Mucosa of stomach (tissue), 1 donor: ENCODE measurements around the gene BTBD9.

Source experiments
- H3K27me3 ChIP-seq: one replicate; pipeline ENCODE4 v1.7.0; 2013; ENCODE audit warnings: mild to moderate bottlenecking, low read length; ENCODE audit not compliant: control insufficient read depth, insufficient read depth
- H3K36me3 ChIP-seq: one replicate; pipeline ENCODE4 v1.7.0; 2013; ENCODE audit warnings: low read length; ENCODE audit not compliant: control insufficient read depth, insufficient read depth
- H3K4me1 ChIP-seq: one replicate; pipeline ENCODE4 v1.7.0; 2013; ENCODE audit warnings: mild to moderate bottlenecking, low read length; ENCODE audit not compliant: control insufficient read depth, insufficient read depth
- H3K4me3 ChIP-seq: one replicate; pipeline ENCODE4 v1.7.0; 2013; ENCODE audit warnings: low read length
- H3K9ac ChIP-seq: one replicate; pipeline ENCODE4 v1.7.0; 2013; ENCODE audit warnings: mild to moderate bottlenecking, low read length, moderate library complexity
- H3K9me3 ChIP-seq: one replicate; pipeline ENCODE4 v1.7.0; 2013; ENCODE audit warnings: mild to moderate bottlenecking, low read length, moderate library complexity; ENCODE audit not compliant: control insufficient read depth
- donor health status: Pancreatic carcinoma.

The BTBD9 gene

DNA sequence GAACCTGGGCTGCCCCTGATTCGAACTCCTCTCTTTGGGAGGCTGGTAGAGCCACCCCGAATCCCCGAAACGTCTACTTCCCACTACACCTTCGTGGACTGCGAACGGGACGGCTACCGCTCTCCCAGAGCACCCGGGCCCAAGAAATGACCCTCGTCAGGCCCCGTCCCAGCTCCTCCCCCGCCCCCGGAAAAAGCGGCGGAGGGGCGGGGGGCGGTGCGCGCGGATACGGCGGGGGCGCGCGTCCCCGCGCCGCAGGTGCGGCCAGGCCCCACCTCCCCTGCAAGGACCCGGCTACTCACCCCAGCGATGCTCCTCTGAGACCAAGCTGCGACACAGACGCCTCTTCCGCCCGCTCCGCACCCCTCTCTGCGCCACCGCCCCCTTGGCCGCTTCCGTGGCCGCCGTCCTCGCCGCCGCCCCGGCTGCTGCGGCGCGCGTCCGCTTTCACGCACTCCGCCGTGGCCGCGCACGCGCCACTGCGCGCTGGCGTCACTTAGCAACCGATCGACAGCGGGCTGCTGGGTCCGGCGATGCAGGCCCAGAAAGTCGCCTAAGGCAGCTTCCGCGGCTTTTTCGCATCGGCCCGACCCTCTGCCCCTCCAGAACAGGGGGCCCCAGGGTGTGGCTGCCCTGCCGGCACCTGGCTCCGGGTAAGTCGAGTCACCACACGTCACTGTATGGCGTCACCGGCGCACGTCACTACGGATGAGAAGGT is at the start of gene BTBD9:
Gene BTBD9 (minus strand): TSS at position 432 of the 718 bp plus-strand sequence.
- Histone ChIP-seq H3K9me3 (no peaks in the 10 kb centered on the region), H3K4me1 (peaks cover 16% of the 10 kb centered on the region), H3K4me3 (peak within 1 kb of the TSS; percentile 84), H3K27me3 (no peaks in the 10 kb centered on the region), H3K36me3 (no peaks in the 10 kb centered on the region), H3K9ac (peak within 1 kb of the TSS; percentile 91)

GRCh38 chr6:38688579-38689087 is 48.9 kb upstream of the BTBD9 start:
- Histone ChIP-seq H3K27me3 (no peaks in the 10 kb centered on the region), H3K9ac (no peak overlapping the region), H3K4me3 (no peak overlapping the region), H3K4me1 (no peaks in the 10 kb centered on the region), H3K36me3 (no peaks in the 10 kb centered on the region), H3K9me3 (no peaks in the 10 kb centered on the region)

GRCh38 chr6:38687549-38687948 is 47.8 kb upstream of the BTBD9 start:
- Histone ChIP-seq H3K9me3 (no peaks in the 10 kb centered on the region), H3K27me3 (no peaks in the 10 kb centered on the region), H3K4me3 (no peak overlapping the region), H3K36me3 (no peaks in the 10 kb centered on the region), H3K9ac (no peak overlapping the region), H3K4me1 (no peaks in the 10 kb centered on the region)

DNA sequence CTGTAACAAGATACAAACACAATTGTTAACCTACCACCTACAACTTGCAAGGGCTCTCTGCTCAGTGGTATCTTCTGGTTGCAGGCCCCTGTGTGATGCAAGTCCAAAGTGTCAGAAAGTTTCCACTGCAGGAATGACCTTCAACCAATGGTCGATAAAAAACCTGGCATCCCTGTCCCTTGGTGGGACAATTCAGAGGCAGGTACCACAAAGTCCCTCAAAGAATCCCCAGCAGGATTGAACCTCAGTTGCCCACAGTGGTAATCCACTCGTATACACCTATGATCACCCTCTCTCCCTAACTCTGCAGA is 47.3 kb upstream of the BTBD9 start:
- H3K4me1 ChIP-seq = no peaks in the 10 kb centered on the region
- no peaks in the 10 kb centered on the region for H3K27me3 ChIP-seq
- H3K9me3 ChIP-seq = no peaks in the 10 kb centered on the region
- no peak overlapping the region for H3K4me3 ChIP-seq
- H3K36me3 ChIP-seq = no peaks in the 10 kb centered on the region
- H3K9ac ChIP-seq = no peak overlapping the region

DNA sequence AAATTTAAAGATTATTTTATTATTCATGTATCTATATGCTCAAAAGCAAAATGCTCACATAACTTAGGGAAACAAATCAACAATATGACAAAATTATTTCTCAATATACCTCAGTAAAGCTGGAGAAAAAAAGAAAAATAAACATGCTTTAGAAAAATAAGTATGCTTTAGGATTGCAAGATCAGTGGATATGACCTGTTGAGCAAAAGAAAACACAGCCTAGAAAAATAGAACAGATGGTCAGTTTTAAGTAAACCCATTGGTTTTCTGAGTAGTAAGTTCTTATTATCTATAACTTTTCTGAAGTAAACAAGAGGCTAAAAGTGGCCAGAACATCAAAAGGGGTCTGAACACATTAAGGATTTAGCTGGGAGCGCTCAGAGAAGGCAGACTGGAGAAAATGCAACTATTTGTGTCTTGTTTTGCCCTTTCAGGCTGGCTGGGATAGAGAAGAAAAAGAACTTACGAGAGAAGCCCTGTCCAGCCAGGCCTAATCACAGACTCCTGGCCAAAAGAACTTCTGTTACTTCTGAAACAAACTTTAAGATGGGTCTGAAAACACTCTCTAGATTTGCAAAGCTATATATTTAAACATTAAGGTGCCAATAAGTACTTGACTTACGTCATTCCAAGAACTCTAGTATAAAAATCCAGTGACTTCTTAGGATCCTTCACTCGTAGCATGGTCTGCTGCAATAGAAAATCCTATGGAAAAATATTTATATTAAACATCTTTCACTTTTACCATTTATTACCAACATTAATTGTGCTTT is 46.7 kb upstream of the BTBD9 start:
- no peaks in the 10 kb centered on the region for H3K27me3 ChIP-seq
- H3K4me1 ChIP-seq = no peaks in the 10 kb centered on the region
- H3K9ac ChIP-seq = no peak overlapping the region
- H3K4me3 ChIP-seq = no peak overlapping the region
- H3K36me3 ChIP-seq = no peaks in the 10 kb centered on the region
- H3K9me3 ChIP-seq = no peaks in the 10 kb centered on the region

GRCh38 chr6:38684904-38685303 is 45.2 kb upstream of the BTBD9 start:
- Histone ChIP-seq H3K9ac (no peak overlapping the region), H3K27me3 (no peaks in the 10 kb centered on the region), H3K4me3 (no peak overlapping the region), H3K36me3 (no peaks in the 10 kb centered on the region), H3K9me3 (no peaks in the 10 kb centered on the region), H3K4me1 (no peaks in the 10 kb centered on the region)

DNA sequence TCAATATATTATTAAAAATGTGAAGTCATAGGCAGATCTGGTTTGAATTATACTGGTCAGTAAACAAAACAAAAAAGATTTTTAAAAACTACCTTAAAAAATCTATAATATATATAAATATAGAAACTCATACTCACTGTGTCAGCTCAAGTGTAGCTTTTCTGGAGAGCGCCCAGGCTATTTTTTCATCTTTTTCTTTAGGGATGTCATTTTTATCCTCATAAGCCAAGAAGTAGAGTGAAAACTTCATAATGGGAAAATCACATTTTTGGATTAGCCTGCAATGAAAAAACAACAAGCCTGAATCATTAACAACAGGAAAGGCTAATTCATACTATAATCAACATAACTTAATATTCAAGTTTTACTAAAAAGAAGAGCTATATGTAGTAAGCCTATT is 44.5 kb upstream of the BTBD9 start:
- no peaks in the 10 kb centered on the region for H3K36me3 ChIP-seq

GRCh38 chr6:38681850-38682249 is 42.1 kb upstream of the BTBD9 start:
- H3K4me3 ChIP-seq = no peak overlapping the region
- H3K9ac ChIP-seq = no peak overlapping the region
- H3K36me3 ChIP-seq = no peaks in the 10 kb centered on the region
- H3K27me3 ChIP-seq = no peaks in the 10 kb centered on the region
- no peaks in the 10 kb centered on the region for H3K9me3 ChIP-seq
- no peaks in the 10 kb centered on the region for H3K4me1 ChIP-seq

More for the DNA sequence above, 44.5 kb upstream of the BTBD9 start:
- Histone ChIP-seq H3K9ac (no peak overlapping the region), H3K9me3 (no peaks in the 10 kb centered on the region), H3K27me3 (no peaks in the 10 kb centered on the region), H3K4me3 (no peak overlapping the region), H3K4me1 (no peaks in the 10 kb centered on the region)

- no peaks in the 10 kb centered on the region for H3K36me3 ChIP-seq
- no peaks in the 10 kb centered on the region for H3K4me1 ChIP-seq
- no peaks in the 10 kb centered on the region for H3K9me3 ChIP-seq
- H3K4me3 ChIP-seq = no peak overlapping the region
- H3K9ac ChIP-seq = no peak overlapping the region
- H3K27me3 ChIP-seq = no peaks in the 10 kb centered on the region
These were observed 39.9 kb upstream of the BTBD9 start for GRCh38 chr6:38679668-38680067.

DNA sequence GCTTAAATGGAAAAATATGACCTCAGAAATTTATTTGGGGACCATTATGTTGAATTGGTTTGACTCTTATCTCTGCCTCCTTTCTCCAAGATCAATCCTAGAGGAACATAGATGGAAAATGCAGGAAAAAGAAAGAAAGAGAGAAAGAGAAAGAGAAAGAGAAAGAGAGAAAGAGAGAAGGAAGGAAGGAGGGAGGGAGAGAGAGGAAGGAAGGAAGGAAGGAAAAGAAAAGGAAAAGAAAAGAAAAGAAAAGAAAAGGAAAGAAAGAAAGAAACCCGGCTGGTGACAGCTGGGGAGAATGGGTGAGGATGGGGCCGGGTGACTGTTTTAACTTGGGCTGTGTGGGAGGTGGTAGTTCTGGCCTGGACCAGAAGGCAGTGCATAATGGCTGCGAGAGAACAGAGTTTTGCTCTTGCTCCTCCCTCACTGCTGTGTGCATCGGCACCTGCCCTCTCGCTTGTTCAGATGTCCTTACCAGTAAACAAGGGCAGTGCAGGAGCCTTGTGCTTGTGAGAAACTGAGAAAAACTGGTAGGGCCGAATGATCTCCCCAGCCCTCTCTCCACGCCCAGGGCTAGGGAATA is 38.5 kb upstream of the BTBD9 start:
- Histone ChIP-seq H3K9ac (no peak overlapping the region), H3K4me1 (no peaks in the 10 kb centered on the region), H3K4me3 (no peak overlapping the region), H3K36me3 (no peaks in the 10 kb centered on the region), H3K9me3 (no peaks in the 10 kb centered on the region), H3K27me3 (no peaks in the 10 kb centered on the region)

DNA sequence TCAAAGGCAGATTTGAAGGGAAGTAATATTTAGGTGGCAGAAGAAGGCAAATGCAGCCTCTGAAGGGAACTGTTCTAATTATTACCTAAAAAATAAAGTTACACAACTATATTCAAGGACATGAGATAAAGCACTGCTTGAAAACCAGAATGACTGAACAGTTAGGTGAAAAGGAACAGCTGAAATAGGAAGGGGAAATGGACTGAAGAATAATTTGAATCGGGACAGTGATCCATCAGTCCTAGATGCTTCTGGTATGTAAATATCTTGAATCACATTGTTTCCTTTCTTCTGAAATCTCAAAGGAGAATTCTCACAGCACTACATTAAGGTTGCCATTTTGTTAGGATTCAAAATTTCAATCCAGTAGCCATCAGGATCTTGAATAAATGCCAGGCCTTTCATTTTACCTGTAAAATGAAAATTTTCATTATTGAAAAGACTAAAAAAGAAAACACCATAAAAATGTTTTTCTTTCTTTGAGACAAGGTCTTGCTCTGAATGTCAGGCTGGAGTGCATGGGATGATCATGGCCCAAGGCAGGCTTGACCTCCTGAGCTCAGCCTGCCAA is 37.3 kb upstream of the BTBD9 start:
- no peaks in the 10 kb centered on the region for H3K36me3 ChIP-seq
- H3K9ac ChIP-seq = no peak overlapping the region
- no peaks in the 10 kb centered on the region for H3K4me1 ChIP-seq
- no peak overlapping the region for H3K4me3 ChIP-seq
- H3K27me3 ChIP-seq = no peaks in the 10 kb centered on the region
- H3K9me3 ChIP-seq = no peaks in the 10 kb centered on the region
